ENCODE results near the gene HCAR3.

The HCAR3 gene

DNA sequence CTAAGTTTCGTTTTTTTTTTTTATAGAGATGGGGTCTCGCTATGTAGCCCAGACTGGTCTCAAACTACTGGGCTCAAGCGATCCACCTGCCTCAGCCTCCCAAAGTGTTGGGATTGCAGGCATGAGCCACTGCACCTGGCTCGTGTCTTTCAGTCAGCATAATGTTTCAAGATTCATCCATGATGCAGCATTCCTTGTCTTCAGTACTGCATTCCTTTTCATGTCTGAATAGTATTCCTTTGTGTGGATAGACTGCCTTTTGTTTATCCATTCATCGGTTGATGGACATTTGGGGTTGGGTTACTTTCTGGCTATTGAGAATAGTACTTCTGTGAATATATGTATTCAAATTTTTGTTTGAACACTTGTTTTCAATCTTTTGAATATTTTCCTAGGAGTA lies 50.9 kb downstream of the HCAR3 start:
- no peaks in the 10 kb centered on the region for H3K36me3 ChIP-seq (ENCODE audit: control insufficient read depth, low read length)

DNA sequence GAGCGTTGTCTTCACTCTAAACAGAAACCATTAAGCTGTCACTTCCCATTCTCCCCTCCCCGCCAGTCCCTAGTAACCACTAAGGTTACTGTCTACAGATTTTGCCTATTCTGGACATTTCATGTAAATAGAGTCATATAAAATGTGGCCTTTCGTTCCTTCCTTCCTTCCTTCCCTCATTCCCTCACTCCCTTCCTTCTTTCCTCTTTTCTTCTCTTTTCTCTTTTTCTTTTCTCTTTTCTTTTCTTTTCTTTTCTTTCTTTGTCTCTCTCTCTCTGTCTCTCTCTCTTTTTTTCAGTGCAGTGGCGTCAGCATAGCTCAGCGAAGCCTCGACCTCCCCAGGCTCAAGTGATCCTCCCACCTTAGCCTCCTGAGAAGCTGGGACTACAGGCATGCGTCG lies 51.3 kb downstream of the HCAR3 start:
- no peaks in the 10 kb centered on the region for H3K4me1 ChIP-seq (ENCODE audit: control insufficient read depth, low read length)
- no peaks in the 10 kb centered on the region for H4K20me1 ChIP-seq (ENCODE audit: control insufficient read depth, insufficient read depth, low read depth, low read length)
- TF ChIP-seq, protein P1, sequence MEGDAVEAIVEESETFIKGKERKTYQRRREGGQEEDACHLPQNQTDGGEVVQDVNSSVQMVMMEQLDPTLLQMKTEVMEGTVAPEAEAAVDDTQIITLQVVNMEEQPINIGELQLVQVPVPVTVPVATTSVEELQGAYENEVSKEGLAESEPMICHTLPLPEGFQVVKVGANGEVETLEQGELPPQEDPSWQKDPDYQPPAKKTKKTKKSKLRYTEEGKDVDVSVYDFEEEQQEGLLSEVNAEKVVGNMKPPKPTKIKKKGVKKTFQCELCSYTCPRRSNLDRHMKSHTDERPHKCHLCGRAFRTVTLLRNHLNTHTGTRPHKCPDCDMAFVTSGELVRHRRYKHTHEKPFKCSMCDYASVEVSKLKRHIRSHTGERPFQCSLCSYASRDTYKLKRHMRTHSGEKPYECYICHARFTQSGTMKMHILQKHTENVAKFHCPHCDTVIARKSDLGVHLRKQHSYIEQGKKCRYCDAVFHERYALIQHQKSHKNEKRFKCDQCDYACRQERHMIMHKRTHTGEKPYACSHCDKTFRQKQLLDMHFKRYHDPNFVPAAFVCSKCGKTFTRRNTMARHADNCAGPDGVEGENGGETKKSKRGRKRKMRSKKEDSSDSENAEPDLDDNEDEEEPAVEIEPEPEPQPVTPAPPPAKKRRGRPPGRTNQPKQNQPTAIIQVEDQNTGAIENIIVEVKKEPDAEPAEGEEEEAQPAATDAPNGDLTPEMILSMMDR (IDR thresholded peaks at IDR 0.05; ENCODE audit: low read depth, low read length, poor library complexity, severe bottlenecking) = no peak
- TF ChIP-seq EZH2phosphoT487 (IDR thresholded peaks at IDR 0.05; ENCODE audit: borderline replicate concordance, low read length) = no peak
- no peak overlapping the region for H3K27ac ChIP-seq (ENCODE audit: low read depth, low read length)
- no peak overlapping the region for H3K4me3 ChIP-seq (ENCODE audit: low read length)
- no peaks in the 10 kb centered on the region for H3K36me3 ChIP-seq (ENCODE audit: control insufficient read depth, low read length)
- H3K9me3 ChIP-seq (ENCODE audit: control insufficient read depth, insufficient read depth, low read length) = no peaks in the 10 kb centered on the region
- H3K4me2 ChIP-seq (ENCODE audit: low read length) = no peak overlapping the region
- no peaks in the 10 kb centered on the region for H3K9me2 ChIP-seq (replicated peaks; ENCODE audit: control insufficient read depth, low read length)
- no peaks in the 10 kb centered on the region; the same call in 1 of the 2 replicates for H3K27me3 ChIP-seq (ENCODE audit: control insufficient read depth, low read length)
- H3K79me2 ChIP-seq (ENCODE audit: control insufficient read depth, low read length) = no peaks in the 10 kb centered on the region
- no peaks in the 10 kb centered on the region for H3F3A ChIP-seq (ENCODE audit: control insufficient read depth, insufficient read depth)

More for the DNA sequence above, 50.9 kb downstream of the HCAR3 start:
- TF ChIP-seq, protein P1 (IDR thresholded peaks at IDR 0.05; ENCODE audit: low read depth, low read length, poor library complexity, severe bottlenecking) = no peak
- TF ChIP-seq EZH2phosphoT487 (IDR thresholded peaks at IDR 0.05; ENCODE audit: borderline replicate concordance, low read length) = no peak
- no peak overlapping the region for H3K4me3 ChIP-seq (ENCODE audit: low read length)
- no peak overlapping the region for H3K27ac ChIP-seq (ENCODE audit: low read depth, low read length)
- H3K9me3 ChIP-seq (ENCODE audit: control insufficient read depth, insufficient read depth, low read length) = no peaks in the 10 kb centered on the region
- H4K20me1 ChIP-seq (ENCODE audit: control insufficient read depth, insufficient read depth, low read depth, low read length) = no peaks in the 10 kb centered on the region
- H3K9me2 ChIP-seq (replicated peaks; ENCODE audit: control insufficient read depth, low read length) = no peaks in the 10 kb centered on the region
- H3K27me3 ChIP-seq (ENCODE audit: control insufficient read depth, low read length) = no peaks in the 10 kb centered on the region; the same call in 1 of the 2 replicates
- no peak overlapping the region for H3K4me2 ChIP-seq (ENCODE audit: low read length)
- no peaks in the 10 kb centered on the region for H3F3A ChIP-seq (ENCODE audit: control insufficient read depth, insufficient read depth)
- no peaks in the 10 kb centered on the region for H3K4me1 ChIP-seq (ENCODE audit: control insufficient read depth, low read length)
- H3K79me2 ChIP-seq (ENCODE audit: control insufficient read depth, low read length) = no peaks in the 10 kb centered on the region

All from DOHH2 (cell line).